Measurements from ENCODE around the gene TCFL5.
"Not testable (repeated sequence)": the region's sequence is repeated elsewhere in the genome, so short reads cannot be mapped to it uniquely, and the experiment has no call there.

The TCFL5 gene

GRCh38 chr20:62852841-62853240, 8.8 kb downstream of the TCFL5 start:
- no peak for DNase-seq

GRCh38 chr20:62852196-62852595, 9.4 kb downstream of the TCFL5 start:
- no peak for DNase-seq

- no peak for DNase-seq
Measured at GRCh38 chr20:62850333-62850974, 11.2 kb downstream of the TCFL5 start.

- DNase-seq, result no peak
Measured at GRCh38 chr20:62849431-62849830, 12.2 kb downstream of the TCFL5 start.

- not testable (repeated sequence) for DNase-seq
Measured at GRCh38 chr20:62848917-62849316, 12.7 kb downstream of the TCFL5 start.

- DNase-seq, result no peak
Measured at GRCh38 chr20:62846166-62846890, 15.3 kb downstream of the TCFL5 start.

GRCh38 chr20:62845416-62846160, 16.0 kb downstream of the TCFL5 start:
- no peak for DNase-seq

GRCh38 chr20:62844182-62844581, 17.4 kb downstream of the TCFL5 start:
- DNase-seq, result no peak

- DNase-seq, result no peak
Measured at GRCh38 chr20:62843656-62844055, 18.0 kb downstream of the TCFL5 start.

- DNase-seq, result no peak
Measured at GRCh38 chr20:62841705-62842212, 19.9 kb downstream of the TCFL5 start.

- DNase-seq, result no peak
Measured at GRCh38 chr20:62840244-62841197, 21.1 kb downstream of the TCFL5 start.

GRCh38 chr20:62839816-62840215, 21.8 kb downstream of the TCFL5 start:
- DNase-seq, result no peak

GRCh38 chr20:62839261-62839660, 22.4 kb downstream of the TCFL5 start:
- DNase-seq, result no peak

- DNase-seq, result no peak
Measured at GRCh38 chr20:62838128-62838891, 23.3 kb downstream of the TCFL5 start.

GRCh38 chr20:62837790-62838127, 23.9 kb downstream of the TCFL5 start:
- no peak for DNase-seq

- DNase-seq, result no peak
Measured at GRCh38 chr20:62836967-62837490, 24.6 kb downstream of the TCFL5 start.

- DNase-seq, result no peak
Measured at GRCh38 chr20:62835931-62836861, 25.4 kb downstream of the TCFL5 start.

- no peak for DNase-seq
Measured at GRCh38 chr20:62834967-62835730, 26.5 kb downstream of the TCFL5 start.

GRCh38 chr20:62832951-62833391, 28.7 kb downstream of the TCFL5 start:
- no peak for DNase-seq

All from bone marrow (tissue), 2 donors.